H1 (cell line): Measurements from ENCODE around the gene ADGRD2.

Experiments used
- CTCF ChIP-seq, 3 experiments: IDR thresholded peaks; 1 replicate in 2 of 3; 2 replicates in 1 of 3; pipeline versions ENCODE4 v1.5.1 to v1.6.1; 2011; ENCODE audit warnings: low read length in 3 of 3, mild to moderate bottlenecking in 3 of 3, inconsistent platforms in 2 of 3, low read depth in 1 of 3, moderate library complexity in 1 of 3; ENCODE audit not compliant: insufficient read depth in 1 of 3; ENCODE audit errors: control extremely low read depth in 1 of 3
- EP300 ChIP-seq, 2 experiments: IDR thresholded peaks; 1 replicate in 1 of 2; 2 replicates in 1 of 2; pipeline ENCODE4 v1.6.1; 2011 to 2012; ENCODE audit warnings: low read depth in 2 of 2, low read length in 2 of 2, mild to moderate bottlenecking in 2 of 2, borderline replicate concordance in 1 of 2, inconsistent platforms in 1 of 2, moderate library complexity in 1 of 2
- HDAC2 ChIP-seq, 2 experiments: fragments of 300-600 bp in 1 of 2; sonication (generic) in 1 of 2; IDR thresholded peaks; 2 replicates each; pipeline ENCODE4 v1.6.1; 2011 to 2012; ENCODE audit warnings: low read depth in 2 of 2, low read length in 2 of 2, mild to moderate bottlenecking in 2 of 2, moderate library complexity in 2 of 2, borderline replicate concordance in 1 of 2, inconsistent platforms in 1 of 2
- JUND ChIP-seq: IDR thresholded peaks from 2 replicates; pipeline ENCODE4 v1.6.1; 2011; ENCODE audit warnings: mild to moderate bottlenecking, improper control_type of control experiment, low read length
- POLR2A ChIP-seq, 2 experiments: IDR thresholded peaks; 1 replicate in 1 of 2; 2 replicates in 1 of 2; pipeline ENCODE4 v1.6.1; 2011; ENCODE audit warnings: low read depth in 2 of 2, low read length in 2 of 2, mild to moderate bottlenecking in 2 of 2; ENCODE audit errors: control extremely low read depth in 1 of 2
- TAF1 ChIP-seq: IDR thresholded peaks from 2 replicates; pipeline ENCODE4 v1.6.1; 2011; ENCODE audit warnings: mild to moderate bottlenecking, low read depth, low read length

GRCh38 chr9:124443625-124444024, 6.6 kb upstream of the ADGRD2 start:
- TF ChIP-seq CTCF (IDR thresholded peaks at IDR 0.05; ENCODE audit: control extremely low read depth in 1 of 3, insufficient read depth in 1 of 3, low read depth in 1 of 3, low read length in 3 of 3) (no peak), EP300 (IDR thresholded peaks at IDR 0.05; ENCODE audit: borderline replicate concordance in 1 of 2, low read depth in 2 of 2, low read length in 2 of 2) (no peak), HDAC2 (IDR thresholded peaks at IDR 0.05; ENCODE audit: borderline replicate concordance in 1 of 2, low read depth in 2 of 2, low read length in 2 of 2) (no peak), POLR2A (IDR thresholded peaks at IDR 0.05; ENCODE audit: control extremely low read depth in 1 of 2, low read depth in 2 of 2, low read length in 2 of 2) (no peak), TAF1 (no peak), JUND (no peak)
